Esophagus squamous epithelium (tissue), 5 donors: ENCODE results near the gene TSPAN32. TPM values are rescaled to one million over a fixed set of nuclear protein-coding genes. Genes with fewer than 3 reads are reported as not detected.
A peak's percentile ranks its signal among the peaks of the same experiment; 100 is the strongest.

Experiments used
- DNase-seq: peaks from one replicate; lab custom pipeline; 2025; lab: John Stamatoyannopoulos, UW
- H3K27ac ChIP-seq, 4 donors: fragments of 200-600 bp; sonication (generic); one replicate each; pipeline ENCODE4 v1.5.1; 2016 to 2019; ENCODE audit warnings: mild to moderate bottlenecking in 1 of 4
- H3K27me3 ChIP-seq, 4 donors: fragments of 200-600 bp; sonication (generic); 1 replicate in 3 of 4; 2 replicates in 1 of 4; pipeline versions ENCODE4 v1.5.1 to v1.6.0; 2017 to 2021; ENCODE audit warnings: antibody characterized with exemption in 1 of 4
- H3K36me3 ChIP-seq, 3 donors: fragments of 200-600 bp; sonication (generic); one replicate each; pipeline ENCODE4 v1.5.1; 2016 to 2019
- H3K4me1 ChIP-seq, 3 donors: fragments of 200-600 bp; sonication (generic); one replicate each; pipeline ENCODE4 v1.5.1; 2017 to 2019
- H3K4me3 ChIP-seq, 4 donors: fragments of 200-600 bp; sonication (generic); 1 replicate in 3 of 4; 2 replicates in 1 of 4; pipeline ENCODE4 v1.5.1; 2016 to 2019; ENCODE audit warnings: mild to moderate bottlenecking in 2 of 4, moderate library complexity in 1 of 4
- H3K9me3 ChIP-seq, 3 donors: fragments of 200-600 bp; sonication (generic); one replicate each; pipeline ENCODE4 v1.5.1; 2016 to 2019
- CTCF ChIP-seq, 6 experiments: fragments of 450-650 bp in 4 of 6; fragments of 200-600 bp in 2 of 6; sonication (generic) in 2 of 6; IDR thresholded peaks; one replicate each; pipeline ENCODE4 v1.5.1; 2016 to 2019; ENCODE audit warnings: antibody characterized with exemption in 6 of 6, mild to moderate bottlenecking in 4 of 6, moderate library complexity in 4 of 6
- POLR2A ChIP-seq, 4 donors: fragments of 450-650 bp; IDR thresholded peaks; one replicate each; pipeline ENCODE4 v1.6.1; 2017; ENCODE audit warnings: antibody characterized with exemption in 4 of 4, mild to moderate bottlenecking in 4 of 4, moderate library complexity in 3 of 4
- WGBS, 2 donors: methylation state at CpG; one replicate each; pipeline ENCODE4 v1.1.5; 2018; 5-methylcytosine and 5-hydroxymethylcytosine counted together
- intact Hi-C: fragments of 100-400 bp; cut with DNase I; formaldehyde crosslinking; loops from one replicate; pipeline ENCODE4 v1.15.0; 2022
- total RNA-seq, 4 donors: library from RNA; depleted of rRNA; stranded (reverse); fragments of >200 nt; gene quantifications; one replicate each; pipeline ENCODE4 v1.1.0, GENCODE V29; 2016
- donor health status: DM: yes; HTN: yes; CAD: no.

Gene TSPAN32
- total RNA-seq, 4 donors from 2014 or later = 2.5 TPM; not detected in 3

DNA sequence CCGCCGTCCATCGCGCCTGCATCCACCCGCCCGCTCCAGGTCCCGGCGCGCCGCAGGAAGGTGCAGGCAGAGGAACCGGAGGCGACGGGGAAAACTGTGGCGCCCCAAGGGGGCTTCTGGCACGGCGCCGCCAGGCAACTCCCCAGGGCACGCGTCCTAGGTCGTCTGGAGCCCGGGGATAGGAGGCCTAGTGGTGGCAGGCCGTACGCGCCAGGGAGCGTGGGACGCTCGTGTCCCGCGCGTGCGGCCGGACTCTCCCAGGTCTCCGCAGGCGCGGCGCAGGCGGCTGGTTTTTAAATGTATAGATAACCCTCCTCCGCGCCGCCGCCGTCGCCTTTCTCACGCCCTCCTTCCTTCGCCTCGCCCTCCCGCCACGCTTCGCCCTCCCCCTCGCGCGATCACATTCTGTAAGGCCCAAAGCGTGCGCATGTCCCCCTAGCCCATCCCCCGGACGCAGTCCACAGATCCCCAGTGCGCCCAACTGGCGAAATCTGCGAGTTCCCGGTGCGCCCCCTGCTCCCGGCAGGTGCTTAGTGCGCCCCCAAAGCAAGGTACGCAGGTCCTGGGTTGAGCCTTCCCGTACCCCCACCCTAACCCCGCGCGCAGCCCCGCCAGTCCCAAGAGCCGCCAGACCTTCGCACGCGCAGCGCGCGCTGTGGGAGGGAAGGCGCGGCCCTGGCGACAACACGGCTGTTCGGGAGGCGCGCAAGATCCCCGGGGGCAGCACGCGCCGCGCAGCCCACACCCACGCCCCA is 31.3 kb upstream of the TSPAN32 start, which contains the start of gene ASCL2:
ASCL2 (minus strand) TSS at position 267 of the 755 bp plus-strand sequence; CDS start at position 11, 256 bp downstream.
- peaks cover 21 to 46% (median 32%) of the 10 kb centered on the region in 3 donors for H3K4me1 ChIP-seq
- intact Hi-C loops = no loop called here
- H3K9me3 ChIP-seq = no peaks in the 10 kb centered on the region
- no peak for DNase-seq
- TF ChIP-seq POLR2A (IDR thresholded peaks at IDR 0.05) (no peak), CTCF (IDR thresholded peaks at IDR 0.05) (no peak)
- WGBS, 2 donors = 0 to 7% methylated on average over 3 to 11 of the region's 89 CpGs
- no peaks in the 10 kb centered on the region for H3K36me3 ChIP-seq
- H3K27ac ChIP-seq = peak within 1 kb of the TSS; percentile 60 to 84 (median 80)
- peak within 1 kb of the TSS; percentile 33 to 67 (median 56) for H3K4me3 ChIP-seq
- peaks cover 0 to 89% (median 4%) of the 10 kb centered on the region in 4 donors for H3K27me3 ChIP-seq

DNA sequence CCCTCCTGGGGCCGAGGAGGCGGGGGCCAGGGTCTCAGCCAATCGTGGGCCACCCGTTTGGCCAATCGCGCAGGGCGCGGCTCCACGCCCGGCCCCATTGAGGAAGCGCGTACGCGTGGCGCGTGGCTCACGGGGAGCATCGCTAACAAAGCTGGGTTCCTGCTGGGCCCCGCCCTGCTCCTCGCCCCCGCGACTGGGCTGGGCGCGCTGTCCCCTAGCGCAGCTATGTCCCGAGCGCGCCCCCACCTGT is 30.8 kb upstream of the TSPAN32 start:
- intact Hi-C loops = no loop called here

GRCh38 chr11:2271327-2272227 is 30.2 kb upstream of the TSPAN32 start:
- Histone ChIP-seq H3K4me1 (peaks cover 17 to 38% (median 32%) of the 10 kb centered on the region in 3 donors), H3K36me3 (no peaks in the 10 kb centered on the region), H3K27me3 (peaks cover 0 to 98% (median 4%) of the 10 kb centered on the region in 4 donors), H3K27ac (no peak overlapping the region), H3K4me3 (peak overlapping the region in 3 of 4 donors; percentile 51 to 67 (median 62)), H3K9me3 (no peaks in the 10 kb centered on the region)
- 32 to 50% methylated on average over 17 to 21 of the region's 45 CpGs for WGBS, 2 donors
- TF ChIP-seq POLR2A (IDR thresholded peaks at IDR 0.05) (no peak), CTCF (IDR thresholded peaks at IDR 0.05) (no peak)
- DNase-seq = no peak
- intact Hi-C loops = no loop called here

More for the DNA sequence above, 30.8 kb upstream of the TSPAN32 start:
- DNase-seq = no peak
- WGBS, 2 donors = no CpG with 5 or more reads among the region's 28 CpGs
- Histone ChIP-seq H3K36me3 (no peaks in the 10 kb centered on the region), H3K27ac (no peak overlapping the region), H3K4me3 (peak overlapping the region; percentile 4 to 67 (median 56)), H3K4me1 (peaks cover 17 to 41% (median 32%) of the 10 kb centered on the region in 3 donors), H3K9me3 (no peaks in the 10 kb centered on the region), H3K27me3 (peaks cover 0 to 94% (median 4%) of the 10 kb centered on the region in 4 donors)
- TF ChIP-seq CTCF (IDR thresholded peaks at IDR 0.05) (no peak), POLR2A (IDR thresholded peaks at IDR 0.05) (no peak)

- peaks cover 17 to 38% (median 32%) of the 10 kb centered on the region in 3 donors for H3K4me1 ChIP-seq
- no peak overlapping the region for H3K4me3 ChIP-seq
- peaks cover 0 to 96% (median 4%) of the 10 kb centered on the region in 4 donors for H3K27me3 ChIP-seq
- TF ChIP-seq POLR2A (IDR thresholded peaks at IDR 0.05) = no peak
- no peak for TF ChIP-seq CTCF (IDR thresholded peaks at IDR 0.05)
- DNase-seq = no peak
- no peaks in the 10 kb centered on the region for H3K36me3 ChIP-seq
- H3K9me3 ChIP-seq = no peaks in the 10 kb centered on the region
- intact Hi-C loops = no loop called here
- no peak overlapping the region for H3K27ac ChIP-seq
- 90 to 91% methylated on average over 8 to 15 of the region's 21 CpGs for WGBS, 2 donors
These were observed 29.4 kb upstream of the TSPAN32 start for GRCh38 chr11:2272228-2272945.
